ENCODE results near the gene SLC39A2.

The SLC39A2 gene

GRCh38 chr14:21023174-21023573, 24.1 kb downstream of the SLC39A2 start:
- in situ Hi-C loops (cut with MboI; ENCODE audit: low pct_unique_long_range_greater_than_20kb, low sequenced_read_pairs), result no loop called here
- DNase-seq, result no peak

GRCh38 chr14:21023817-21024584, 24.9 kb downstream of the SLC39A2 start:
- no peak for DNase-seq
- in situ Hi-C loops (cut with MboI; ENCODE audit: low pct_unique_long_range_greater_than_20kb, low sequenced_read_pairs), result no loop called here

- peak; percentile 62 for DNase-seq
- in situ Hi-C loops (cut with MboI; ENCODE audit: low pct_unique_long_range_greater_than_20kb, low sequenced_read_pairs), result no loop called here
Observed at GRCh38 chr14:21024585-21025370, 25.7 kb downstream of the SLC39A2 start, which contains the start of gene NDRG2. Gene NDRG2, minus strand, starts transcription at chr14:21025061. Its CDS starts 1,746 bp downstream, at chr14:21023315.

DNA sequence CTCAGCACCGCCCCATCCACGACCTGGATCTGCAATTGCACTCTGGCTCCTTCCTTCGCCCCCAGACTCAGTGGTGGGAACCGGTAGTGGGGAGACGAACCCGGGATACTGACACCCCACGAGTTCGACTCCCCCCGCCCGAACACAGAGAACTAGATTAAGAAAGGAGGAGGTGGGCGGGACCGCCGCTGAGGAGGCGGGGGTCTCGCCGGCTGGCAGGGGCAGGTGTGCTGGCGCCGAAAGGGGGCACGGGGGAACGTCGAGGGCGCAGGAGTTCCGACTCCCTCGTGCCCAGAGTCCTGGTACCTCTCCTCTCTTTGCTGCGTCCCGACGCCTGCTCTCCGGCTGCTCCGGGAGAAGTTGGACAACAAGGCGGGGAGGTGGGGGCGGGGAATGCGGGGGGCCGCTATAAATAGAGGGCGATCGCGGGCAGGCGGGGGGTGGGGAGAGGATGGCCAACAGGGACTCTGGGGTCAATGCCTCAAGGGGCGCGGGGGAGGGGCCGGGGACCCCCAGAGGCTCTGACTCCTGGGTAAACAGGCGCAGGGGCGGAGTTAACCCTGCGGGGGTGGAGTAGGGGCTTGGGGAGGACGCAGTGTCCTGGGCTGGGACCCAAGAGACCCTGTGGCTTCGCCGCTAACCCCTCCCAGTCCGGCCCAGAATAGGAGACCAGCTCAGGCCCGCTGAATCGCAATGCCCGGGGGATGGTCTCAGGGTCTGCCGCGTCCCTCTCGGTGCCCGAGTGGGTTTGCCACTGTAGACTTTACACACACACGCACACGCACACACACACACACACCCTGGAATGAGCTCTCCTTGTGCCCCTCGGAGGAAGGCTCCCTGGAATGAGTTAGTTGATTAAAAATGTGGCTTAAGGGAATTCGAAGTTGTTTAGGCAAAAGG, 26.5 kb downstream of the SLC39A2 start:
- in situ Hi-C loops (cut with MboI; ENCODE audit: low pct_unique_long_range_greater_than_20kb, low sequenced_read_pairs), result no loop called here
- DNase-seq, result no peak

DNA sequence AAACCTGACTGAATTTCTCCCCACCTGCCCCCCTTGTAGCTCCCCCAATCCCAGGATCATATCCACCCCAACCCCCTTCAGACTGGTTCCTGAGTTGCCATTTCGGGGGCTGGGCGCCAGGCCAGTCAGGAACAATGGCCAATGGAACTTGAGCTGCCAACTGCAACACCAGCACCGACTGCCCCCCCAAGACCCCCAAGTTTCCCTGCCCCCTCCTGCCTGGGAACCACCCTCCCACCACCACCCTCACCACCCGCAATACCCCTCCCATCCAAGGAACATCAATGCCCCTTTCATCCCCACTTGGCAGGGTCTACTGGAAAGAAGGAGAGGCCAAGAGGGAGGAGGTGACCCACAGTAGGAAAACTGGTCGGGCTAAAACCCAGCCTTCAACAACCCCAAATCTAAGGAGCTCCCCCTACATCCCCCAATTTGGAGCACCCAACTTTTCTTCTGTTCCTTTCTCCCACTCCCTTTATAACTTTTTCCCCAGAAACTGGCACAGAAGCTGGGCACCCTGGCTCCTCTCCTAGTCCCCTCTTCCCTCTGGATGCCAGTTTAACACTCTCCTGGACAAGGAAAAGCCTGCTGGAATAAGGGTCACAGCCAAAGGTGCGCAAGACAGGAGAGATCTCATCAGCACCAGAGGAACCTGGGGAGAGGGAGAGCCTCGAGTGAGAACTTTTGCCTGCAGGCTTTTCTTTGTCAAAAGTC, 27.3 kb downstream of the SLC39A2 start:
- no peak for DNase-seq

DNA sequence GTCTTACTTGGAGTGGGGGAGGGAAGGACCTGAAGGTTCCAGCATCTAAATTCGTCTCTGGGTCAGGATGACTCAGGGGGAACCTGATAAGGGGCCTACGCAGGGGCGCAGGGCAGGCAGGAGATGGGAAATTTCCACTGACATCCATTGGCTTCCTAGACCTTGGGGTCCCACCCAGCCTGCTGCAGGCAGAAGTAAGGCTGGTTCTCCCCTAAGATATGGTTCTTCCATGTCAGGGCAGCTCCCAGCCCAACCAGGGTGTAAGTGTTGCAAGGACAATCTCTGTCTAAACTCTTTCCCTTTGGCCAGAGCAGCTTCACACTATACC, 27.9 kb downstream of the SLC39A2 start:
- no peak for DNase-seq
- in situ Hi-C loops (cut with MboI; ENCODE audit: low pct_unique_long_range_greater_than_20kb, low sequenced_read_pairs), result no loop called here

More for the DNA sequence above, 27.3 kb downstream of the SLC39A2 start:
- in situ Hi-C loops (cut with MboI; ENCODE audit: low pct_unique_long_range_greater_than_20kb, low sequenced_read_pairs), result no loop called here

DNA sequence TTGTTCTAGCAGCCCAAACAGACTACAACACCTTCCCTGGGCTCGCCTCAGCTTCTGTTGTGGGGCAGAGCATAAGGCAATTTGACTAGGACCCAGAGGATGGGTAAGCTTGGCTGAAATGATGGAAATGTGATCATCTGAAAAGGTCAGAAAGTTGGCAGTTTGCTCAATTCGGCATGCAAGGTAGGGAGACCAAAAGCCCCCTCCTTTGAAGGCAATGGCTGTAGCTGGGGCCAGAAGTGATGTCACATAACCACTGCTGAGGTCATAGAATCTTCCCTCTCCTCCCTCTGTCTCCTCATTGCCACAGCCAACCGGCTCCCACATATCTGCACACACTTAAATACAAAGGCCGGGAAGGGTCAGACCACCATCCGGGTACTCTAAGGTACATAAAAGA, 30.8 kb downstream of the SLC39A2 start, which contains the start of gene TPPP2:
TSS of gene TPPP2 (plus strand) at position 301 of the 400 bp plus-strand sequence. CDS start 365 bp downstream, outside the sequence.
- in situ Hi-C loops (cut with MboI; ENCODE audit: low pct_unique_long_range_greater_than_20kb, low sequenced_read_pairs), result no loop called here
- no peak for DNase-seq

DNA sequence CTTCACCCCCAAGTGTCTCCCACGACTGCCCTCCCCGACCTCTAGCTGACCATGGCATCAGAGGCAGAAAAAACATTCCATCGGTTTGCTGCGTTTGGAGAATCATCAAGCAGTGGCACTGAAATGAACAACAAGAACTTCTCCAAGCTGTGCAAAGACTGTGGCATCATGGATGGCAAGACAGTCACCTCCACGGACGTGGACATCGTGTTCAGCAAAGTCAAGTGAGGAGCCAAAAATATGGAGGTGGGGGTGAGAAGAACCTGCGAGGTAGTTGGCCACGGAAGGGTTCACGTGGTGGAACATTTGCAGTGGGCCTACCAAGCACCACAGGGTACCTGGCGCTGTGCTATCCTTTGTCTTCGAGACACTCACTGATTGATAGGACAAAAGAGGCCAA, 31.4 kb downstream of the SLC39A2 start:
- in situ Hi-C loops (cut with MboI; ENCODE audit: low pct_unique_long_range_greater_than_20kb, low sequenced_read_pairs), result no loop called here
- no peak for DNase-seq

- in situ Hi-C loops (cut with MboI; ENCODE audit: low pct_unique_long_range_greater_than_20kb, low sequenced_read_pairs), result no loop called here
Observed at GRCh38 chr14:21032326-21033132, 33.4 kb downstream of the SLC39A2 start.

DNA sequence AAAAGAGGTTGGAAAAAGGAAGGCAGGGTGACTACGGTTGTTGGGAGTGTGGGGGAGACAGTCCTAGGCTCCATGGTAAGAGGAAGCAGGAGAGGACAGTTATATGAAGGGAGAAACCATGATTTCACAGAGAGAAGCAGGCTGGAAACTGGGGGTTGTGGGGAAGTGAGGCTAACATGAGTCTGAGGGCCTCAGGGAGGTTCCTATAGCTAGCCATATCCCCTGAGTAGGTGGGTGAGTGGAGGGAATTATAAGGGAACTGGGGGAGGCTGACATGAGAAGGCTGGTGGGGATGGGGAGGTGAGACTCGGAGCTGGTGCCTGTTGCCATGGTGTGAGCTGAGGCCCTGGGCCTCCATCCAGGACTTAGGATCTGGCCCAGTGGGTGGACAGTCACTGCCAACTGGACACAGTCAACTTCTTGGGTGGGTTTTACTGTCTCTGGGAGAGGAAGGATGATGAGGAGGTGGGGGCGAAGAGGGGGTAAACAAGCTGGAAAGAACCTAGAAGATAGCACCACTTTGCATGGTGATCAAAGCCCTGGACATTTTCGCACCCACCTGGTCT, 34.1 kb downstream of the SLC39A2 start:
- no peak for DNase-seq
- in situ Hi-C loops (cut with MboI; ENCODE audit: low pct_unique_long_range_greater_than_20kb, low sequenced_read_pairs), result no loop called here

More at GRCh38 chr14:21032326-21033132, 33.4 kb downstream of the SLC39A2 start:
- DNase-seq, result no peak

GRCh38 chr14:21034707-21035106, 35.6 kb downstream of the SLC39A2 start, which contains the start of gene RNASE13:
Gene RNASE13, minus strand, starts transcription at chr14:21034807. Its CDS starts 519 bp downstream, at chr14:21034288.
- DNase-seq, result no peak
- in situ Hi-C loops (cut with MboI; ENCODE audit: low pct_unique_long_range_greater_than_20kb, low sequenced_read_pairs), result no loop called here

GRCh38 chr14:21036751-21037150, 37.7 kb downstream of the SLC39A2 start:
- no peak for DNase-seq
- in situ Hi-C loops (cut with MboI; ENCODE audit: low pct_unique_long_range_greater_than_20kb, low sequenced_read_pairs), result no loop called here

GRCh38 chr14:21037156-21037555, 38.1 kb downstream of the SLC39A2 start:
- no peak for DNase-seq
- in situ Hi-C loops (cut with MboI; ENCODE audit: low pct_unique_long_range_greater_than_20kb, low sequenced_read_pairs), result no loop called here

- DNase-seq, result no peak
- in situ Hi-C loops (cut with MboI; ENCODE audit: low pct_unique_long_range_greater_than_20kb, low sequenced_read_pairs), result no loop called here
Observed at GRCh38 chr14:21038441-21039422, 39.6 kb downstream of the SLC39A2 start.

DNA sequence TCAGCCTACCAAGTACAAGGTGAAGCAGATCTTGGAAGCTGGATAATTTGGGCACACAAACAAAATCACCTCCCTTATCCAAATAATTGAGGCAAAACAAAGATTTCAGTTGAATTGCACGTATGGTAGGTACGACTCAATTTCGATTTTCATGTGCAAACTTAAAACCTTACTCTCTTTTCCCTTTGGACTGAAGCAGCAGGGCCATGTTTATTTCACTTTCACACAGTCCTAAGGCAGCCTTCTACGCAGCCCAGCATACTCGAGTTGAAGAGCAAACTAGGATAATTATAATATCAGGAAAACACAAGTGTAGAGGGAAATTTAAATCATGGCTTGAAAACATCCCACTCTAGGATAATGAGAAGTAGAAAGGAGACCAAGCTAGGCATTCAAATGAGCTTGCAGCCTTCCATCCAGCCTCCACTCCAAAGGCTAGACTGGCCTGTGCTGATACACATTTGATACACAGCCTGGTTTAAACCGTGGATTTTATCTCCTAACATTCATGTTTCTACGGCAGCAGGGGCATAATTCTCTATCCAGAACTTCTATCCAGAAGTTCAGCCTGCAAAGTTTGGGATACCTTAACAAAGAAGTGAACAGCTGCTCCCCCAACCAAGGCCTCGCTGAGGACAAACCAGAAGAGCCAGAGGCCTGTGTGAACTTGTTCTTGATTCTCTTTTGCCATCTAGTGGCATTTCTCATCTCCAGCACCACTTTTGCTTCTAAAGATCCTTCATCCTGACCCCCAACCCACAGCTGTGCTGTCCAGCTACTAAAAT, 40.7 kb downstream of the SLC39A2 start:
- in situ Hi-C loops (cut with MboI; ENCODE audit: low pct_unique_long_range_greater_than_20kb, low sequenced_read_pairs), result no loop called here

More for the DNA sequence above, 40.7 kb downstream of the SLC39A2 start:
- DNase-seq, result peak; percentile 73
